HepG2 (cell line): ENCODE data around the gene HAUS1. TPM values are rescaled to one million over a fixed set of nuclear protein-coding genes. Genes with fewer than 3 reads are reported as not detected.

Experiments
- DZIP1 ChIP-seq: sonication (generic); formaldehyde crosslinking; IDR thresholded peaks from 2 replicates; pipeline ENCODE4 v1.5.0; 2020; ENCODE audit warnings: mild to moderate bottlenecking, missing genetic modification reagents
- ELF3 ChIP-seq: IDR thresholded peaks from 2 replicates; pipeline ENCODE4 v1.6.1; 2016; ENCODE audit warnings: missing genetic modification reagents, missing compliant biosample characterization
- FOXM1 ChIP-seq: sonication (generic); formaldehyde crosslinking; IDR thresholded peaks from 2 replicates; pipeline ENCODE4 v1.5.0; 2020; ENCODE audit warnings: missing genetic modification reagents
- HDAC6 ChIP-seq: fragments of 200-600 bp; sonication (generic); IDR thresholded peaks from 2 replicates; pipeline ENCODE4 v1.7.0; 2017; ENCODE audit warnings: mild to moderate bottlenecking, antibody characterized with exemption, low read length, low read depth
- HOXA3 ChIP-seq: sonication (generic); formaldehyde crosslinking; IDR thresholded peaks from 2 replicates; pipeline ENCODE4 v1.5.0; 2020; ENCODE audit warnings: missing genetic modification reagents
- HOXA7 ChIP-seq: sonication (generic); formaldehyde crosslinking; IDR thresholded peaks from 2 replicates; pipeline ENCODE4 v1.8.1; 2022; ENCODE audit warnings: mild to moderate bottlenecking, missing genetic modification reagents, moderate library complexity
- KLF12 ChIP-seq: sonication (generic); formaldehyde crosslinking; IDR thresholded peaks from 2 replicates; pipeline ENCODE4 v1.4.0; 2020; ENCODE audit warnings: missing genetic modification reagents, borderline replicate concordance
- NR0B2 ChIP-seq: sonication (generic); formaldehyde crosslinking; IDR thresholded peaks from 2 replicates; pipeline ENCODE4 v1.4.0; 2020; ENCODE audit warnings: mild to moderate bottlenecking, missing genetic modification reagents
- NRL ChIP-seq: sonication (generic); formaldehyde crosslinking; IDR thresholded peaks from 2 replicates; pipeline ENCODE4 v1.5.0; 2020; ENCODE audit warnings: missing genetic modification reagents, mild to moderate bottlenecking, moderate library complexity, borderline replicate concordance
- SIN3A ChIP-seq: IDR thresholded peaks from 2 replicates; pipeline ENCODE4 v1.6.1; 2011; ENCODE audit warnings: low read depth, mild to moderate bottlenecking, control low read depth, low read length, borderline replicate concordance
- THAP9 ChIP-seq: sonication (generic); formaldehyde crosslinking; IDR thresholded peaks from 2 replicates; pipeline ENCODE4; 2020; ENCODE audit warnings: missing genetic modification reagents, mild to moderate bottlenecking, borderline replicate concordance
- ZBTB34 ChIP-seq: sonication (generic); formaldehyde crosslinking; IDR thresholded peaks from 2 replicates; pipeline ENCODE4 v1.8.0; 2022; ENCODE audit warnings: mild to moderate bottlenecking, missing genetic modification reagents
- ZNF234 ChIP-seq: sonication (generic); formaldehyde crosslinking; conservative IDR thresholded peaks from 2 replicates; pipeline ENCODE4 v1.5.1; 2020; ENCODE audit warnings: mild to moderate bottlenecking, missing genetic modification reagents
- ZNF775 ChIP-seq: sonication (generic); formaldehyde crosslinking; IDR thresholded peaks from 2 replicates; pipeline ENCODE4 v1.4.0; 2020; ENCODE audit warnings: missing genetic modification reagents, mild to moderate bottlenecking, moderate library complexity, borderline replicate concordance
- ZNF790 ChIP-seq: sonication (generic); formaldehyde crosslinking; IDR thresholded peaks from 2 replicates; pipeline ENCODE4 v1.8.0; 2022; ENCODE audit warnings: missing genetic modification reagents, mild to moderate bottlenecking, borderline replicate concordance
- ZSCAN30 ChIP-seq: sonication (generic); formaldehyde crosslinking; IDR thresholded peaks from 2 replicates; pipeline ENCODE4 v1.5.0; 2020; ENCODE audit warnings: mild to moderate bottlenecking, missing genetic modification reagents
- polyA plus RNA-seq, 8 experiments: library from polyadenylated mRNA; depleted of rRNA in 3 of 8; stranded (reverse) in 7 of 8; unstranded in 1 of 8; fragments of >200 nt; fragmentation: Illumina TruSeq in 4 of 8; extraction: Trizol in 4 of 8; gene quantifications; 2 replicates each; pipeline versions ENCODE4 v1.2.1 to v1.2.3, GENCODE V29; 2011 to 2016; ENCODE audit warnings: low read depth in 4 of 8, missing spikeins in 1 of 8, mixed read lengths in 1 of 8; ENCODE audit not compliant: insufficient read depth in 1 of 8
- total RNA-seq, 5 experiments: library from RNA; depleted of rRNA; stranded (reverse); fragments of >200 nt; fragmentation: Illumina TruSeq; extraction: Trizol; gene quantifications; 2 replicates each; pipeline ENCODE4 v1.2.3, GENCODE V29; 2016; ENCODE audit warnings: low read depth in 1 of 5
- TF ChIP-seq, protein P1 (sequence below): IDR thresholded peaks from 2 replicates; pipeline ENCODE4 v1.6.1; 2016; ENCODE audit warnings: mild to moderate bottlenecking
- TF ChIP-seq, protein P2 (sequence below): sonication (generic); formaldehyde crosslinking; IDR thresholded peaks from 2 replicates; pipeline ENCODE4 v1.4.0; 2020; ENCODE audit warnings: missing genetic modification reagents

Gene HAUS1
- total and polyA plus RNA-seq, 2 of the 13 experiments (the other 11 are each of a cell fraction or from before 2014, with no cell fraction given): 20.6 to 59.2 TPM

DNA sequence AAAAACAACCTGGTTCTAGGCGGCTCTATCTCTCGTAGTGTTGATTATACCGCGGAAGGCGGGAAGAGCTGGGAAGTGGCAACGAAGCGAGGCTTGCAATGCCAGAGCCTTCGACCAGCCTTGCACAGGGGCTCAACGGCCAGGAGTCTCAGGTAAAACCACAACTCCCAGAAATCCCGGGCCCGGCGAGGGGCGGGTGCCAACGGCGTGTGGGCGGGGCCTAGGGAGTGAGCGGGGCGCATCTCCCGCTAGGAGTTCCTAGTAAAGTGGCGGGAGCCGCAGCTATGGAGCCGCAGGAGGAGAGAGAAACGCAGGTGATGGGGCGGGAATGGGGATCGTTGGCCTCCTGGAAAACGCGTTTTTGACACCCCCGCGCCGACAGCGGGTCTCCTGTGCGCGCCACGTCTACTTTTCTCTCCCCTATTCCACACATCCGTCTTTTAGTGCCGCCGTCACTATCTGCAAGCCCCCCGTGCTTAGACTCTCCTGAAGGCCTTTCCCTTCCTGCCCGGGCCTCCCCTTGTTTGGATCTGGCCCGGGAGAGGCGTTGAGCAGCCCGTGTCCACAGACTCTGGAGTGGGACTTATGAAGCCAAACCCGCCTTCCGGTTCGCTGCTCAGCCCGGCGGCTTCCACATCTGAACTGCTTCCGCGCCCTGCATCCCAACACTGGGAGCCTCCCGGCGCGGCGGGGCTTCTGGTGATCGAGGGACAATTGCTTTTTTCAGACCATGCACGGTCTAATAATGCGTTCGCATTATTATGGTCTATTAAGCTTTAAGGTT is at the start of gene HAUS1 (continued):
- peak; percentile 80; the same call in 1 of the 2 replicates for TF ChIP-seq NR0B2 (CRISPR knock-in tag)
- TF ChIP-seq KLF12: peak; percentile 81
- TF ChIP-seq HOXA3: peak; percentile 51; the same call in 1 of the 2 replicates
- TF ChIP-seq, protein P1, sequence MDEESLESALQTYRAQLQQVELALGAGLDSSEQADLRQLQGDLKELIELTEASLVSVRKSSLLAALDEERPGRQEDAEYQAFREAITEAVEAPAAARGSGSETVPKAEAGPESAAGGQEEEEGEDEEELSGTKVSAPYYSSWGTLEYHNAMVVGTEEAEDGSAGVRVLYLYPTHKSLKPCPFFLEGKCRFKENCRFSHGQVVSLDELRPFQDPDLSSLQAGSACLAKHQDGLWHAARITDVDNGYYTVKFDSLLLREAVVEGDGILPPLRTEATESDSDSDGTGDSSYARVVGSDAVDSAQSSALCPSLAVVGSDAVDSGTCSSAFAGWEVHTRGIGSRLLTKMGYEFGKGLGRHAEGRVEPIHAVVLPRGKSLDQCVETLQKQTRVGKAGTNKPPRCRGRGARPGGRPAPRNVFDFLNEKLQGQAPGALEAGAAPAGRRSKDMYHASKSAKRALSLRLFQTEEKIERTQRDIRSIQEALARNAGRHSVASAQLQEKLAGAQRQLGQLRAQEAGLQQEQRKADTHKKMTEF (CRISPR knock-in tag): peak; percentile 69
- TF ChIP-seq, protein P2, sequence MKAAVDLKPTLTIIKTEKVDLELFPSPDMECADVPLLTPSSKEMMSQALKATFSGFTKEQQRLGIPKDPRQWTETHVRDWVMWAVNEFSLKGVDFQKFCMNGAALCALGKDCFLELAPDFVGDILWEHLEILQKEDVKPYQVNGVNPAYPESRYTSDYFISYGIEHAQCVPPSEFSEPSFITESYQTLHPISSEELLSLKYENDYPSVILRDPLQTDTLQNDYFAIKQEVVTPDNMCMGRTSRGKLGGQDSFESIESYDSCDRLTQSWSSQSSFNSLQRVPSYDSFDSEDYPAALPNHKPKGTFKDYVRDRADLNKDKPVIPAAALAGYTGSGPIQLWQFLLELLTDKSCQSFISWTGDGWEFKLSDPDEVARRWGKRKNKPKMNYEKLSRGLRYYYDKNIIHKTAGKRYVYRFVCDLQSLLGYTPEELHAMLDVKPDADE (CRISPR knock-in tag): no peak
- no peak for TF ChIP-seq FOXM1
- 0 out of 2 replicates have a peak, but pooled peaks have one; percentile 29 for TF ChIP-seq ZSCAN30 (CRISPR knock-in tag)
- no peak for TF ChIP-seq ZNF790 (CRISPR knock-in tag)
- TF ChIP-seq THAP9 (CRISPR knock-in tag): peak; percentile 53; the same call in 1 of the 2 replicates
- no peak for TF ChIP-seq ZNF234 (CRISPR knock-in tag)
- TF ChIP-seq SIN3A: no peak
- no peak for TF ChIP-seq HDAC6
- no peak; the same call in 1 of the 2 replicates for TF ChIP-seq ELF3 (CRISPR knock-in tag)
- TF ChIP-seq DZIP1 (CRISPR knock-in tag): no peak
- TF ChIP-seq NRL (CRISPR knock-in tag): no peak
- no peak for TF ChIP-seq ZBTB34
- TF ChIP-seq HOXA7: no peak
- TF ChIP-seq ZNF775 (CRISPR knock-in tag): no peak
